Liver (tissue), 9 donors: ENCODE measurements around the gene PTPRQ. TPM values are rescaled to one million over a fixed set of nuclear protein-coding genes. Genes with fewer than 3 reads are reported as not detected.

ENCODE experiments used
- DNase-seq: peaks from one replicate; pipeline ENCODE4 v3.0.0-alpha.2; 2017; ENCODE audit warnings: low spot score
- H3K27ac ChIP-seq, 2 donors: one replicate each; pipeline ENCODE4 v1.7.0; 2013; ENCODE audit warnings: inconsistent platforms in 2 of 2, low read length in 2 of 2, control low read depth in 1 of 2, low read depth in 1 of 2, mild to moderate bottlenecking in 1 of 2
- H3K27me3 ChIP-seq, 4 donors: one replicate each; pipeline versions ENCODE4 v1.6.1 to v1.7.0; 2013; ENCODE audit warnings: low read length in 3 of 4, inconsistent platforms in 1 of 4, mild to moderate bottlenecking in 1 of 4, moderate library complexity in 1 of 4; ENCODE audit not compliant: control insufficient read depth in 4 of 4, insufficient read depth in 4 of 4
- H3K36me3 ChIP-seq, 4 donors: one replicate each; pipeline versions ENCODE4 v1.6.1 to v1.7.0; 2013; ENCODE audit warnings: low read length in 3 of 4, mild to moderate bottlenecking in 3 of 4, low read depth in 1 of 4, moderate library complexity in 1 of 4; ENCODE audit not compliant: control insufficient read depth in 4 of 4, insufficient read depth in 3 of 4
- H3K4me1 ChIP-seq, 4 donors: one replicate each; pipeline versions ENCODE4 v1.6.1 to v1.7.0; 2013; ENCODE audit warnings: low read length in 3 of 4, mild to moderate bottlenecking in 3 of 4, moderate library complexity in 1 of 4; ENCODE audit not compliant: control insufficient read depth in 4 of 4, insufficient read depth in 4 of 4
- H3K4me3 ChIP-seq, 3 donors: one replicate each; pipeline versions ENCODE4 v1.6.1 to v1.7.0; 2013; ENCODE audit warnings: low read length in 3 of 3, control low read depth in 1 of 3, low read depth in 1 of 3, mild to moderate bottlenecking in 1 of 3
- H3K9ac ChIP-seq, 2 donors: one replicate each; pipeline ENCODE4 v1.7.0; 2013; ENCODE audit warnings: low read length in 2 of 2, mild to moderate bottlenecking in 2 of 2, moderate library complexity in 2 of 2, control low read depth in 1 of 2, low read depth in 1 of 2
- H3K9me3 ChIP-seq, 4 donors: one replicate each; pipeline versions ENCODE4 v1.6.1 to v1.7.0; 2013; ENCODE audit warnings: low read length in 3 of 4; ENCODE audit not compliant: control insufficient read depth in 4 of 4
- EGR1 ChIP-seq, 2 donors: IDR thresholded peaks; 2 replicates each; pipeline ENCODE4 v1.6.1; 2016 to 2018; ENCODE audit warnings: antibody characterized with exemption in 2 of 2, low read depth in 2 of 2
- FOXA1 ChIP-seq: IDR thresholded peaks from 2 replicates; pipeline ENCODE4 v1.6.1; 2016; ENCODE audit warnings: antibody characterized with exemption
- FOXA2 ChIP-seq: IDR thresholded peaks from 2 replicates; pipeline ENCODE4 v1.6.1; 2016; ENCODE audit warnings: antibody characterized with exemption
- GABPA ChIP-seq, 2 donors: IDR thresholded peaks in 1 of 2; conservative IDR thresholded peaks in 1 of 2; 2 replicates each; pipeline ENCODE4 v1.6.1; 2016; ENCODE audit warnings: antibody characterized with exemption in 2 of 2, mild to moderate bottlenecking in 1 of 2, moderate library complexity in 1 of 2
- HNF4A ChIP-seq, 2 donors: conservative IDR thresholded peaks; 2 replicates each; pipeline ENCODE4 v1.6.1; 2016; ENCODE audit warnings: antibody characterized with exemption in 2 of 2, mild to moderate bottlenecking in 2 of 2
- HNF4G ChIP-seq: IDR thresholded peaks from 2 replicates; pipeline ENCODE4 v1.6.1; 2016; ENCODE audit warnings: antibody characterized with exemption
- JUND ChIP-seq, 2 donors: IDR thresholded peaks; 2 replicates each; pipeline ENCODE4 v1.6.1; 2016; ENCODE audit warnings: antibody characterized with exemption in 2 of 2
- NR2F2 ChIP-seq: IDR thresholded peaks from 2 replicates; pipeline ENCODE4 v1.6.1; 2016; ENCODE audit warnings: antibody characterized with exemption
- RXRA ChIP-seq, 2 donors: IDR thresholded peaks; 2 replicates each; pipeline ENCODE4 v1.6.1; 2017 to 2018; ENCODE audit warnings: antibody characterized with exemption in 2 of 2, mild to moderate bottlenecking in 1 of 2
- SP1 ChIP-seq: IDR thresholded peaks from 2 replicates; pipeline ENCODE4 v1.6.1; 2018; ENCODE audit warnings: antibody characterized with exemption, mild to moderate bottlenecking
- TAF1 ChIP-seq: conservative IDR thresholded peaks from 2 replicates; pipeline ENCODE4 v1.6.1; 2016; ENCODE audit warnings: antibody characterized with exemption, mild to moderate bottlenecking
- YY1 ChIP-seq: IDR thresholded peaks from 2 replicates; pipeline ENCODE4 v1.6.1; 2016; ENCODE audit warnings: antibody characterized with exemption, mild to moderate bottlenecking
- WGBS: extraction: QIAGEN DNeasy Blood & Tissue Kit; methylation state at CpG from one replicate; pipeline ENCODE4 v1.1.7; 2013; 5-methylcytosine and 5-hydroxymethylcytosine counted together
- polyA plus RNA-seq, 2 donors: library from polyadenylated mRNA; stranded (reverse) in 1 of 2; unstranded in 1 of 2; fragments of 200-250 nt in 1 of 2; fragments of >200 nt in 1 of 2; fragmentation: Nextera tagmentation in 1 of 2; extraction: Ambion mirVana in 1 of 2; gene quantifications; one replicate each; pipeline versions ENCODE4 v1.2.1 to v1.2.3, GENCODE V29; 2013 to 2015
- total RNA-seq, 2 donors: library from RNA; depleted of rRNA; stranded (reverse); fragments of >200 nt; gene quantifications; one replicate each; pipeline ENCODE4 v1.2.3, GENCODE V29; 2014
- TF ChIP-seq, protein P1 (sequence below): IDR thresholded peaks from 2 replicates; pipeline ENCODE4 v1.6.1; 2016; ENCODE audit warnings: antibody characterized with exemption
- TF ChIP-seq, protein P2 (sequence below): IDR thresholded peaks from 2 replicates; pipeline ENCODE4 v1.6.1; 2016; ENCODE audit warnings: antibody characterized with exemption
- TF ChIP-seq, protein P3 (sequence below): IDR thresholded peaks from 2 replicates; pipeline ENCODE4 v1.6.1; 2016; ENCODE audit warnings: antibody characterized with exemption, mild to moderate bottlenecking
- TF ChIP-seq, protein P4 (sequence below): fragments of 150-350 bp; IDR thresholded peaks from 2 replicates; pipeline ENCODE4 v1.5.1; 2017; ENCODE audit warnings: improper control_type of control experiment, low read depth, low read length; ENCODE audit not compliant: missing input control
- TF ChIP-seq, protein P5 (sequence below): IDR thresholded peaks from 2 replicates; pipeline ENCODE4 v1.6.1; 2016; ENCODE audit warnings: antibody characterized with exemption
- donor health status: healthy.
- donor health status: healthy.
- donor health status: healthy.
- donor health status: healthy.
- donor health status: healthy.

PTPRQ gene
- total and polyA plus RNA-seq, 4 donors: 0.02 to 0.08 (median 0.04) TPM

DNA sequence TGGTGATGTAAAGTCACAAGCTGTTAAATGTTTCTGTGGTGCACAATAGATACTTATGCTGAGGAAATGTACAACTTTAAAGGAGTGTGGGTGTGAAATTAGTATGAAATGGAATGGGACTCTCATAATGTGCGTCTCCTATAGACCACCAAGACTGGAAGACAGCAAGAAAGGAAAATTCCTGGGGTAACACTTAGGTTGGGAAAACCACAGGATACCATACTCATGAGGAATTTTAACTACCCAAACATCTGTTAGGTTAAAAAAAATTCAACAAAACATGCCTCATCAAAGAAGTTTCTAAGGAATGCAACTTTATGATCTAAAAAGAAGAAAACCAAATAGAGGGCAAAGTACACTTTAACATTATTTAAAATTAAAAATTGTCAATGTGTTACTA is 149.7 kb downstream of the PTPRQ start:
- Histone ChIP-seq H3K4me1 (no peaks in the 10 kb centered on the region), H3K36me3 (no peaks in the 10 kb centered on the region), H3K27ac (no peak overlapping the region), H3K4me3 (no peak overlapping the region), H3K9me3 (peaks cover 0 to 1% (median 0%) of the 10 kb centered on the region in 4 donors), H3K9ac (no peak overlapping the region), H3K27me3 (peaks cover 0 to 2% (median 0%) of the 10 kb centered on the region in 4 donors)
- no peak for TF ChIP-seq HNF4A (conservative IDR thresholded peaks at IDR 0.05)
- no peak for TF ChIP-seq EGR1 (IDR thresholded peaks at IDR 0.05; ENCODE audit: low read depth in 2 of 2)
- no peak for TF ChIP-seq NR2F2
- no peak for TF ChIP-seq TAF1
- 77% methylated on average over 1 of the region's 1 CpG for WGBS
- DNase-seq: no peak

DNA sequence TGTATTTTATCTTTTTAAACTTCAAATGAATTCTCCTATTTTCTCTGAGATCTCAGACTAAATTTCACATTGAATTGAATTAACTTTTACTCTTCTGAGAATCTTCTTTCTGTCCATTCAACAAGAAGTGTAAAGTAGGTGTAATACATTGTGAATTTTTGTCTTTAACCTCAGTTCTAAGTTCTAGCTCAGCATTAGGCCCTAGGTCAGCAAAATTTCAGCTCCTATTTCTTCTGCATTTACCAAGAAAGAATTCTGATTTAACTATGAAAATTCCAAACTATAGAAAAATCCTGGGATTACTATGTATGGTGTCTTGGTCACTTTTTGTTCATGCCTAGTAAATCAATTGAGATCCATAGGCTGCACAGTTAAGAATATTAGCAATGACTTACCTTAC is 152.5 kb downstream of the PTPRQ start:
- Histone ChIP-seq H3K36me3 (no peaks in the 10 kb centered on the region), H3K9me3 (no peaks in the 10 kb centered on the region), H3K9ac (no peak overlapping the region), H3K4me3 (no peak overlapping the region), H3K27ac (no peak overlapping the region), H3K4me1 (no peaks in the 10 kb centered on the region), H3K27me3 (peaks cover 0 to 2% (median 0%) of the 10 kb centered on the region in 4 donors)
- DNase-seq: no peak
- TF ChIP-seq JUND (IDR thresholded peaks at IDR 0.05) (no peak), NR2F2 (no peak), GABPA (IDR thresholded peaks at IDR 0.05 in 1 of 2, conservative IDR thresholded peaks at IDR 0.05 in 1 of 2) (no peak), HNF4G (no peak), FOXA2 (no peak), RXRA (IDR thresholded peaks at IDR 0.05) (no peak), SP1 (no peak), YY1 (no peak), FOXA1 (no peak), TAF1 (no peak)
- TF ChIP-seq, protein P1, sequence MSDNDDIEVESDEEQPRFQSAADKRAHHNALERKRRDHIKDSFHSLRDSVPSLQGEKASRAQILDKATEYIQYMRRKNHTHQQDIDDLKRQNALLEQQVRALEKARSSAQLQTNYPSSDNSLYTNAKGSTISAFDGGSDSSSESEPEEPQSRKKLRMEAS: no peak
- TF ChIP-seq, protein P2, sequence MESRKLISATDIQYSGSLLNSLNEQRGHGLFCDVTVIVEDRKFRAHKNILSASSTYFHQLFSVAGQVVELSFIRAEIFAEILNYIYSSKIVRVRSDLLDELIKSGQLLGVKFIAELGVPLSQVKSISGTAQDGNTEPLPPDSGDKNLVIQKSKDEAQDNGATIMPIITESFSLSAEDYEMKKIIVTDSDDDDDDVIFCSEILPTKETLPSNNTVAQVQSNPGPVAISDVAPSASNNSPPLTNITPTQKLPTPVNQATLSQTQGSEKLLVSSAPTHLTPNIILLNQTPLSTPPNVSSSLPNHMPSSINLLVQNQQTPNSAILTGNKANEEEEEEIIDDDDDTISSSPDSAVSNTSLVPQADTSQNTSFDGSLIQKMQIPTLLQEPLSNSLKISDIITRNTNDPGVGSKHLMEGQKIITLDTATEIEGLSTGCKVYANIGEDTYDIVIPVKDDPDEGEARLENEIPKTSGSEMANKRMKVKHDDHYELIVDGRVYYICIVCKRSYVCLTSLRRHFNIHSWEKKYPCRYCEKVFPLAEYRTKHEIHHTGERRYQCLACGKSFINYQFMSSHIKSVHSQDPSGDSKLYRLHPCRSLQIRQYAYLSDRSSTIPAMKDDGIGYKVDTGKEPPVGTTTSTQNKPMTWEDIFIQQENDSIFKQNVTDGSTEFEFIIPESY: no peak
- TF ChIP-seq, protein P3, sequence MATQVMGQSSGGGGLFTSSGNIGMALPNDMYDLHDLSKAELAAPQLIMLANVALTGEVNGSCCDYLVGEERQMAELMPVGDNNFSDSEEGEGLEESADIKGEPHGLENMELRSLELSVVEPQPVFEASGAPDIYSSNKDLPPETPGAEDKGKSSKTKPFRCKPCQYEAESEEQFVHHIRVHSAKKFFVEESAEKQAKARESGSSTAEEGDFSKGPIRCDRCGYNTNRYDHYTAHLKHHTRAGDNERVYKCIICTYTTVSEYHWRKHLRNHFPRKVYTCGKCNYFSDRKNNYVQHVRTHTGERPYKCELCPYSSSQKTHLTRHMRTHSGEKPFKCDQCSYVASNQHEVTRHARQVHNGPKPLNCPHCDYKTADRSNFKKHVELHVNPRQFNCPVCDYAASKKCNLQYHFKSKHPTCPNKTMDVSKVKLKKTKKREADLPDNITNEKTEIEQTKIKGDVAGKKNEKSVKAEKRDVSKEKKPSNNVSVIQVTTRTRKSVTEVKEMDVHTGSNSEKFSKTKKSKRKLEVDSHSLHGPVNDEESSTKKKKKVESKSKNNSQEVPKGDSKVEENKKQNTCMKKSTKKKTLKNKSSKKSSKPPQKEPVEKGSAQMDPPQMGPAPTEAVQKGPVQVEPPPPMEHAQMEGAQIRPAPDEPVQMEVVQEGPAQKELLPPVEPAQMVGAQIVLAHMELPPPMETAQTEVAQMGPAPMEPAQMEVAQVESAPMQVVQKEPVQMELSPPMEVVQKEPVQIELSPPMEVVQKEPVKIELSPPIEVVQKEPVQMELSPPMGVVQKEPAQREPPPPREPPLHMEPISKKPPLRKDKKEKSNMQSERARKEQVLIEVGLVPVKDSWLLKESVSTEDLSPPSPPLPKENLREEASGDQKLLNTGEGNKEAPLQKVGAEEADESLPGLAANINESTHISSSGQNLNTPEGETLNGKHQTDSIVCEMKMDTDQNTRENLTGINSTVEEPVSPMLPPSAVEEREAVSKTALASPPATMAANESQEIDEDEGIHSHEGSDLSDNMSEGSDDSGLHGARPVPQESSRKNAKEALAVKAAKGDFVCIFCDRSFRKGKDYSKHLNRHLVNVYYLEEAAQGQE: no peak
- TF ChIP-seq, protein P4, sequence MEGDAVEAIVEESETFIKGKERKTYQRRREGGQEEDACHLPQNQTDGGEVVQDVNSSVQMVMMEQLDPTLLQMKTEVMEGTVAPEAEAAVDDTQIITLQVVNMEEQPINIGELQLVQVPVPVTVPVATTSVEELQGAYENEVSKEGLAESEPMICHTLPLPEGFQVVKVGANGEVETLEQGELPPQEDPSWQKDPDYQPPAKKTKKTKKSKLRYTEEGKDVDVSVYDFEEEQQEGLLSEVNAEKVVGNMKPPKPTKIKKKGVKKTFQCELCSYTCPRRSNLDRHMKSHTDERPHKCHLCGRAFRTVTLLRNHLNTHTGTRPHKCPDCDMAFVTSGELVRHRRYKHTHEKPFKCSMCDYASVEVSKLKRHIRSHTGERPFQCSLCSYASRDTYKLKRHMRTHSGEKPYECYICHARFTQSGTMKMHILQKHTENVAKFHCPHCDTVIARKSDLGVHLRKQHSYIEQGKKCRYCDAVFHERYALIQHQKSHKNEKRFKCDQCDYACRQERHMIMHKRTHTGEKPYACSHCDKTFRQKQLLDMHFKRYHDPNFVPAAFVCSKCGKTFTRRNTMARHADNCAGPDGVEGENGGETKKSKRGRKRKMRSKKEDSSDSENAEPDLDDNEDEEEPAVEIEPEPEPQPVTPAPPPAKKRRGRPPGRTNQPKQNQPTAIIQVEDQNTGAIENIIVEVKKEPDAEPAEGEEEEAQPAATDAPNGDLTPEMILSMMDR: no peak
- TF ChIP-seq, protein P5, sequence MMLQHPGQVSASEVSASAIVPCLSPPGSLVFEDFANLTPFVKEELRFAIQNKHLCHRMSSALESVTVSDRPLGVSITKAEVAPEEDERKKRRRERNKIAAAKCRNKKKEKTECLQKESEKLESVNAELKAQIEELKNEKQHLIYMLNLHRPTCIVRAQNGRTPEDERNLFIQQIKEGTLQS: no peak
